Ishikawa (cell line): ENCODE measurements around the gene SERGEF.

ENCODE experiments used
- CEBPB ChIP-seq: IDR thresholded peaks from 2 replicates; pipeline ENCODE4 v1.6.1; 2012
- CREB1 ChIP-seq: IDR thresholded peaks from 2 replicates; pipeline ENCODE4 v1.6.1; 2012; ENCODE audit warnings: low read depth
- EGR1 ChIP-seq: IDR thresholded peaks from 2 replicates; pipeline ENCODE4 v1.6.1; 2012
- EP300 ChIP-seq: IDR thresholded peaks from 2 replicates; pipeline ENCODE4 v1.6.1; 2012; ENCODE audit warnings: borderline replicate concordance
- FOXM1 ChIP-seq: IDR thresholded peaks from 2 replicates; pipeline ENCODE4 v1.6.1; 2012; ENCODE audit warnings: low read depth, borderline replicate concordance
- MAX ChIP-seq: IDR thresholded peaks from 2 replicates; pipeline ENCODE4 v1.6.1; 2012
- NFIC ChIP-seq: IDR thresholded peaks from 2 replicates; pipeline ENCODE4 v1.6.1; 2012
- RAD21 ChIP-seq: IDR thresholded peaks from 2 replicates; pipeline ENCODE4 v1.6.1; 2012; ENCODE audit warnings: low read depth
- REST ChIP-seq: IDR thresholded peaks from 2 replicates; pipeline ENCODE4 v1.6.1; 2012; ENCODE audit warnings: low read depth, mild to moderate bottlenecking
- TAF1 ChIP-seq: IDR thresholded peaks from 2 replicates; pipeline ENCODE4 v1.6.1; 2012; ENCODE audit warnings: low read depth, mild to moderate bottlenecking
- TCF12 ChIP-seq: IDR thresholded peaks from 2 replicates; pipeline ENCODE4 v1.6.1; 2012; ENCODE audit warnings: low read depth
- TEAD4 ChIP-seq: IDR thresholded peaks from 2 replicates; pipeline ENCODE4 v1.6.1; 2012
- USF1 ChIP-seq: IDR thresholded peaks from 2 replicates; pipeline ENCODE4 v1.6.1; 2012
- YY1 ChIP-seq: IDR thresholded peaks from 2 replicates; pipeline ENCODE4 v1.6.1; 2012; ENCODE audit warnings: low read depth
- ZBTB7A ChIP-seq: IDR thresholded peaks from 2 replicates; pipeline ENCODE4 v1.6.1; 2012; ENCODE audit warnings: low read depth

Gene SERGEF

GRCh38 chr11:17781626-17782025 lies 231.2 kb downstream of the SERGEF start:
- TF ChIP-seq TAF1 (no peak), RAD21 (no peak), EP300 (no peak), CREB1 (no peak), ZBTB7A (no peak), NFIC (no peak), FOXM1 (no peak), MAX (no peak), YY1 (no peak), TEAD4 (no peak), CEBPB (no peak), USF1 (no peak), REST (no peak), EGR1 (no peak), TCF12 (no peak)

GRCh38 chr11:17781221-17781620 lies 231.6 kb downstream of the SERGEF start:
- TF ChIP-seq TAF1 (no peak), EP300 (no peak), MAX (no peak), FOXM1 (no peak)

GRCh38 chr11:17780668-17781067 lies 232.2 kb downstream of the SERGEF start:
- TF ChIP-seq YY1 (no peak), CREB1 (no peak), TAF1 (no peak)

DNA sequence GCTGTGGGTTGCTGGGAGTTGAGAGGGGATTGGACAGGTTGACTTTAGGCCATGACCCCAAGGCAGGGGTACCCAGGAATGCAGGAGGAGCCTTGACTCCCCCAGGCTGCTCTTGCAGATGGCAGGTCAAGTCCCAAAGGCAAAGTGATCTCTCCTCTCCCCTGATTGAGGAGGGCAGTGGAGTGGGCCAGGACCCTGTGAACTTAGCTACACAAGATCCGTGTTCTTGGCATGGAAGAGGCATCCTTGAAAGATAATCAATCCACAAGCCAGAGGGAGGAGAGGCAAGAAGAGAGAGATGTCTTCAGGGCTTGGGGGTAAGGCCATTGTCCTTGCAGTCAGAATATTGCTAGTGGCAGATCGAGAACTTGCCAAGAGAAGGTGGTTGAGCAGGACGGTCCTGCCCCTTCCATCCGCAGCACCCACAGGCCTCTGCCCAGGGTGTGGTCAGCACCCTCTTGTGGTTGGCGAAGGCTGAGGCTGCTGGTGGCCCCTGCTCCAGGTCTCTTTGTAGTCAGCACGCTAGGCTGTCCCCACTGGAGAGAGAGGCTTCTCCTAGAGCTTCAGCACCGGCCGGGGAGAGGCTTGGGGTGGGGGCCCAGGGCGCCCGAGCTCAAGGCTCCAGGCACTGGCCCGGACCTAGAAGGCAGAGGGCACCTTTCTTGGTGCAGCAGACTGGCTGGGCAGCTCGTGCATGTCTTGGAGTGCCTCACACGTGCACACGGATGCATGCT lies 232.8 kb downstream of the SERGEF start:
- TF ChIP-seq USF1 = no peak
- TF ChIP-seq MAX = no peak
- no peak for TF ChIP-seq FOXM1
- TF ChIP-seq TEAD4 = no peak
- no peak for TF ChIP-seq CREB1
- no peak for TF ChIP-seq NFIC
- no peak for TF ChIP-seq EGR1
- no peak for TF ChIP-seq YY1
- no peak for TF ChIP-seq REST
- no peak for TF ChIP-seq RAD21

DNA sequence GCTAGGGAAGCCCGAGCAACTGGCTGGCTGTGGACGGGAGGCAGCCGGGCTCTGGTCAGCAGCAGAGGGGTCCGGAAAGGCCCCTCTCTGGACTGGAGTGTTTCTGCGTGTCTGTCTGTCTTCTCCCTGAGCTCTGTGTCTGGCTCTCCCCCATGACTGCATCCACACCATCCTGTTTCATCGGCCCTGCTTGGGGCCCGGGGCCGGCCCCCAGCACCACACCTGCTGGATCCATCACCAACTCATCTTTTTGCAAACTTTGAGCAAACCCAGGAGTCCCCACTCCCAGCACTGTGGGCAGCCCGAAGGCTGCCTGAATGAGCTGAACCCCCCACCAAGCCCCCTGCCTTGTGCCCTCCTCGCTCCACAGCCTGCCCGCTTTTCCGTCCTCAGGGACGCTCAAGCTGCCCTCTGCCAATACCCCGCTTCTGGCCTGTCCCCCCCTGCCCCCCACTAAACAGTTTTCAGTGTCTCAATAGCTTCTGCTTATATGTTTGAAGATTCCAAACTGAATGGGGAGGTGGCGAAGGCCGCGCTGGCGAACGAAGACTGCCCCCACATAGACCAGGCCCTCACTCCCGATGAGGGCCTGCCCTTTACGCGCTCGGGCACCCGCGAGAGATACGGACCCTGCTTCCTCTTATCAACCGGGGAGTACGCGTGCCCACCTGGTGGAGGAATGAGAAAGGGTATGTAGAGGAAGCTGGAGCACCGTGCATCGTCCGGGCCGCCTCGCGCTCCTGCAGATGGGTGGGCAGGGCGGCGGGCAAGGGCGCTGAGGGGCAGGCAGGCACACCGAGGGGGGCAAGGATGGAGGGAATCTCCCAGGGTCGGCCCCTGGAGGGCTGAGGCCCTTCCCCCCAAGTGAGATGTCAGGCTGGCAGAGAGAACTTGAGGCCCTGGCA lies 233.6 kb downstream of the SERGEF start:
- no peak for TF ChIP-seq ZBTB7A

DNA sequence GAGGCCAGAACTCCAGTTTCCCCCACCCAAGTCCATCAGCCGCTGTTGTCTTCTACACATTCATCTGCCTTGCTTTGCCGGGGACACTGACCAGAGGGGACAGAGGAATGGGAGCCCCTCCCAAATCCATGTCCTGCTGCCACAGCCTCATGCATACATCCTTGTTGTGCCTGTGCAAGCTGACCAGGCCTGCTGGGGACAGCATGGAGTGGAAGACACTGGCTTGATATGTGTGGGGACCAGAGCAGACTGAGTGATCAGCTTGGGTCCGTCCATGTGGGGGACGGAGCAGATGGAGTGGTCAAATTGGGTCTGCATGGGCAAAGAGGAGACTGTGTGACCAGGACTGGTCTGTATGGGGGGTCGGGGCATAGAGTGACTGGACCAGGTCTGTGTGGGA lies 234.5 kb downstream of the SERGEF start:
- TF ChIP-seq TCF12 (no peak), RAD21 (no peak)
